GM18511 (cell line): ENCODE results near the gene JUND.

Experiments used
- ATAC-seq: cut with Tn5 transposase; IDR thresholded peaks from one replicate; pipeline ENCODE4 v1.9.1; 2021; ENCODE audit warnings: mild to moderate bottlenecking, moderate library complexity; ENCODE audit not compliant: unreplicated experiment

JUND gene

GRCh38 chr19:18249834-18250233 is 31.6 kb downstream of the JUND start:
- ATAC-seq, result no peak

- ATAC-seq, result no peak
These were observed 36.1 kb downstream of the JUND start for GRCh38 chr19:18245297-18245696.

DNA sequence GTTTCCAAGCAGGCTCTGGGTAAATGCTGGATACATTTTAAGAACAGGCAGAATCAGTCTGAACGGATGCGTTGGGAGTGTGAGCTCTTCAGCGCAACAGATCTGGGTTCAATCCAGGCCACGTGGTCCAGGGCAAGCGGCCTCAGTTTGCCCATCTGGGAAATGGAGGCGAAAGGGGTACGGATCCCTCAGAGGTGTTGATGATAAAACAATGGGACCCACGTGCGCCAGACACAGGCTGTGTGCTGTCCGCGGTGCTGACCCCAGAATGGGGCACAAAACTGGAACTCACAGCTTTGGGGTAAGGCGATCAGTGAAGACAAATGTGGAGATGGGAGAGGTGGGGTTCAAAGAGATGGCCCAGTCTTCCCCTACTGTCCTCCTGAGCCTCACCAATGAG is 42.1 kb downstream of the JUND start:
- ATAC-seq, result no peak

GRCh38 chr19:18234194-18234593 is 47.2 kb downstream of the JUND start:
- ATAC-seq, result no peak

DNA sequence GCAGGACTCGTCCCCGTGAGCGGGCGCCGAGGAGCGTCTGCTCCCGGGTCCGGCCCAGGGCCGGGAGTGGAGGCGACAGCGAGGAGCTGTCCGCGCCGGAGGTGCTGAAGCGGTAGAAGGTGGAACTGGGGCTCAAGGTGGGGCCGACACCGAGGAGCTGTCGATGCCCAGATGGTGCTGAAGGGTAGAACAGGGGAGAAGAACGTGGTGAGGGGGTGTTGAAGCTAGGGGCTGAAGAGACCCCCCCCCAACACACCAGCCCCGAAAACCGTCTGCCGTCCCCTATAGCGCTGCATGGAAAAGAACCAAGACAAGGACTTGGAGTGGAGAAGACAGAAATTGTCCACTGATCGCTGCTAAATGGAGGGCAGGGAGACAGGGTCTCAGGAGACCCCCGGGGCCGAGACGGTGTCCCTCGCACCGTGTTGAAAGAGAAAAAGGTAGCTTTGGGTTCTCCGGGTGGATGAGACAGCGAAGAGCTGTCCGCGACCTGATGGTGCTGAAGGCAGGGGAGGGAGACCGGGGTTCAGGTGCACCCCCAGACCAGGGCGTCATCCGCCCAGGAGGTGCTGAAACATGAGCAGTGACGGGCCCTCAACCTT is 48.1 kb downstream of the JUND start:
- no peak for ATAC-seq

- ATAC-seq, result no peak
These were observed 48.7 kb downstream of the JUND start for GRCh38 chr19:18232540-18233223.

DNA sequence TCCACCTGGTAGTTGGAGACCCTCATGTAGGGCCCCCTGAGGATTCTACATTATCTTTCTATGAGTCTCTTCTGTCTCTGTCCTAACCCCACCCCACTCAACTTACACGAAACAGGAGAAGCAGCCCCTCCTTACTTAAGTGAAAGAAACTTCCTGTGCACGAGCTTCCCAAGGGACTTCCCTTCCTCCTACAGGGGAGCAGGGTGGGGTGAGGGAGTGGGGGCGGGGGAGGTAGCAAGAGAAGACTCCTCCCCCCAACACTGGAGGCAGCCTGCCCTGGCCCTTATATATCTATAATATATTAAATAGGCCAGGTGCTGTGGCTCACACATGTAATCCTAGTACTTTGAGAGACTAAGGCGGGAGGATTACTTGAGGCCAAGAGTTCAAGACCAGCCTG is 49.6 kb downstream of the JUND start:
- no peak for ATAC-seq

- no peak for ATAC-seq
These were observed 50.3 kb downstream of the JUND start for GRCh38 chr19:18230941-18231734.

DNA sequence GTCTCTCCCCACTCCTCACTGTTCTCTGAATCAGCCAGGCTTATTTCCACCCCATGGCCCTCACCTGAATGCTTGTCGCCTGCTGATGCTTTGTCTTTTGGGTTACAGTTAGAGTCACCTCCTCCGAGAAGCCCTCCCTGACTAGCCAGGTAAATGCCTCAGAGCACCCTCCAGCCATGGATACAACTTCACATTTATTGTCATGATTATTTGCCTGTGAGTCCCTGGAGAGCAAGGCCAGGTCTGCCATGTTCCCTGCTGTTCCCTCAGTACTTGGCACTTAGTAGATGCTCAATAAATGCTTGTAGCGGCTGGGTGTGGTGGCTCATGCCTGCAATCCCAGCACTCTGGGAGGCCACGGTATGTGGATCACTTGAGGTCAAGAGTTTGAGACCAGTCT is 51.5 kb downstream of the JUND start:
- no peak for ATAC-seq
